SK-N-SH treated with all-trans-retinoic acid at 6 μM for 48 hours (cell line): Measurements from ENCODE around the gene MYH1.

Source experiments
- ARNTL ChIP-seq: fragments of 450-650 bp; formaldehyde crosslinking; IDR thresholded peaks from 2 replicates; pipeline ENCODE4 v1.5.0; 2020; ENCODE audit warnings: low read depth, mild to moderate bottlenecking, moderate library complexity, borderline replicate concordance
- BACH2 ChIP-seq: fragments of 250-450 bp; sonication (Bioruptor Pico); IDR thresholded peaks from 2 replicates; pipeline ENCODE4 v1.9.0; 2021; ENCODE audit warnings: mild to moderate bottlenecking, borderline replicate concordance
- CREB5 ChIP-seq: fragments of 250-450 bp; sonication (Bioruptor Pico); IDR thresholded peaks from 2 replicates; pipeline ENCODE4 v1.5.1; 2020; ENCODE audit warnings: low read depth, mild to moderate bottlenecking, moderate library complexity
- ESRRG ChIP-seq: fragments of 250-450 bp; sonication (Bioruptor Pico); IDR thresholded peaks from 2 replicates; pipeline ENCODE4 v1.6.1; 2021; ENCODE audit warnings: mild to moderate bottlenecking
- OSR1 ChIP-seq: fragments of 250-450 bp; sonication (Bioruptor Pico); IDR thresholded peaks from 2 replicates; pipeline ENCODE4 v1.8.0; 2022; ENCODE audit warnings: moderate library complexity, mild to moderate bottlenecking, inconsistent platforms
- PATZ1 ChIP-seq: fragments of 250-450 bp; sonication (Bioruptor Pico); IDR thresholded peaks from 2 replicates; pipeline ENCODE4 v1.8.0; 2020; ENCODE audit warnings: mild to moderate bottlenecking, moderate library complexity, borderline replicate concordance
- TOX ChIP-seq: fragments of 250-450 bp; sonication (Bioruptor Pico); IDR thresholded peaks from 2 replicates; pipeline ENCODE4 v1.8.0; 2021; ENCODE audit warnings: mild to moderate bottlenecking, moderate library complexity, borderline replicate concordance
- ZFP3 ChIP-seq: fragments of 250-450 bp; sonication (Bioruptor Pico); IDR thresholded peaks from 2 replicates; pipeline ENCODE4 v1.5.0; 2020; ENCODE audit warnings: mild to moderate bottlenecking, moderate library complexity
- ZNF565 ChIP-seq: fragments of 450-650 bp; formaldehyde crosslinking; conservative IDR thresholded peaks from 2 replicates; pipeline ENCODE4 v1.5.0; 2020; ENCODE audit warnings: low read depth, mild to moderate bottlenecking, moderate library complexity
- ZNF70 ChIP-seq: fragments of 450-650 bp; formaldehyde crosslinking; IDR thresholded peaks from 2 replicates; pipeline ENCODE4 v1.5.0; 2020; ENCODE audit warnings: mild to moderate bottlenecking, moderate library complexity
- ZNF8 ChIP-seq: fragments of 450-650 bp; formaldehyde crosslinking; IDR thresholded peaks from 2 replicates; pipeline ENCODE4 v1.5.0; 2020; ENCODE audit warnings: mild to moderate bottlenecking, moderate library complexity

- TF ChIP-seq ZFP3 (CRISPR knock-in tag) (no peak), ZNF70 (no peak), PATZ1 (no peak), OSR1 (no peak), ZNF565 (no peak), CREB5 (CRISPR knock-in tag) (no peak), TOX (CRISPR knock-in tag) (no peak), ESRRG (CRISPR knock-in tag) (no peak), ARNTL (CRISPR knock-in tag) (no peak), BACH2 (CRISPR knock-in tag) (no peak), ZNF8 (CRISPR knock-in tag) (no peak)
These were observed 54.9 kb downstream of the MYH1 start for GRCh38 chr17:10463402-10463801.
